GM04504 (cell line): Measurements from ENCODE around the gene ST6GALNAC6.
"Not testable (repeated sequence)": the region's sequence is repeated elsewhere in the genome, so short reads cannot be mapped to it uniquely, and the experiment has no call there.

ENCODE experiments used
- DNase-seq: peaks from one replicate; pipeline ENCODE4 v3.0.0-alpha.2; 2012; ENCODE audit warnings: low read depth

ST6GALNAC6 gene

GRCh38 chr9:127893392-127893791, 6.0 kb downstream of the ST6GALNAC6 start:
- DNase-seq, result no peak

- no peak for DNase-seq
Observed at GRCh38 chr9:127892831-127893230, 6.6 kb downstream of the ST6GALNAC6 start.

GRCh38 chr9:127890053-127890452, 9.3 kb downstream of the ST6GALNAC6 start:
- no peak for DNase-seq

DNA sequence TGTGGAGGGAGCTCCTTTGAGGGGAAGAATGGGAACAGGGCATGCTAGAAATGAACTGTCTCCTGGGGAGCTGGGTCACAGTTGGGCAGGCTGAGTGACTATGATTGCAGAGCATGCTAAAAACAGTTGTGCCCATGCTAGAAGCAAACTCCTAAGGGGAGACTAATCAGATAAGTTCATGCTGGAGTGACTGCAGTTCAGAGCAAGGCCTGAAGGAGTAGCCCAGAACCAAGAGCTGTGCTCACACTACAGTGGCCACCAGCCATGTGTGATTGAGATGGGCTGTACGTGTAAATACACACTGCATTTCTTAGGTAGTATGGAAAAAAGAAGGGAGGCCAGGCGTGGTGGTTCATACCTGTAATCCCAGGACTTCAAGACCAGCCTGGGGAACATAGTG, 11.6 kb downstream of the ST6GALNAC6 start:
- no peak for DNase-seq

GRCh38 chr9:127886401-127886972, 12.9 kb downstream of the ST6GALNAC6 start:
- DNase-seq, result no peak

- no peak for DNase-seq
Observed at GRCh38 chr9:127885508-127886281, 13.7 kb downstream of the ST6GALNAC6 start.

- no peak for DNase-seq
Observed at GRCh38 chr9:127884976-127885490, 14.4 kb downstream of the ST6GALNAC6 start.

- DNase-seq, result no peak
Observed at GRCh38 chr9:127884427-127884911, 14.9 kb downstream of the ST6GALNAC6 start.

DNA sequence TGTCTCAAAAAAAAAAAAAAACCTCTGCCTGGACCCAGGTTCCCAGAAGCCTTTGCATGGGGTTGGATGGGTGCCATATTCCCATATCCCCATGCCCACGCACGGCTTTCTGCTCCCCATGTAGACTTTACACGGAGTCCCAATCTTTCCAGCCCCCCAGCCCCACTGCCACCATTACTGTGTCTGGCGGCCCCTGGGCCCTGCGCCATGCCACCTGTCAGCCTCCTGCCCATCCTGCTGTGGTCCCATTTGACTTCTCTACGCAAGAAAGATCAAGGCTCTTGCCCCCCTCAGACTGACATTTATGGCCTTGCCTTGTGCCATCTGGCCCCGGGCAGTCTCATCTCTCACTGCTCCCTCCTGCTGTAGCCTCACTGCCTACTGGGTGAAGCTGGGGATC, 15.4 kb downstream of the ST6GALNAC6 start:
- DNase-seq, result no peak

DNA sequence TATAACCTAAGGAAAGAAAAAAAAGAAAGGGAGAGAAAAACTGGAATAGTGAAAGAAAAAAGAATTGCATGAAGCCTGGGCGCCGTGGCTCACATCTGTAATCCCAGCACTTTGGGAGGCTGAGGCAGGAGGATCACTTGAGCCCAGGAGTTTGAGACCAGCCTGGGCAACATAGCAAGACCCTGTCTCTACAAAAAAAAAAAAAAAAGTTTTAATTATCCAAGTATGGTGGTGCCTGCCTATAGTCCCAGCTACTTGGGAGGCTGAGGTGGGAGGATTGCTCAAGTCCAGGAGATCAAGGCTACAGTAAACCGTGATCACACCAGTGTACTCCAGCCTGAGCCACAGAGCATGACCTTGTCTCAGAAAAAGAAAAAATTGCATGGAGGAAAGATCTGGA, 17.7 kb downstream of the ST6GALNAC6 start:
- DNase-seq, result not testable (repeated sequence)

GRCh38 chr9:127880143-127880542, 19.3 kb downstream of the ST6GALNAC6 start:
- DNase-seq, result no peak

DNA sequence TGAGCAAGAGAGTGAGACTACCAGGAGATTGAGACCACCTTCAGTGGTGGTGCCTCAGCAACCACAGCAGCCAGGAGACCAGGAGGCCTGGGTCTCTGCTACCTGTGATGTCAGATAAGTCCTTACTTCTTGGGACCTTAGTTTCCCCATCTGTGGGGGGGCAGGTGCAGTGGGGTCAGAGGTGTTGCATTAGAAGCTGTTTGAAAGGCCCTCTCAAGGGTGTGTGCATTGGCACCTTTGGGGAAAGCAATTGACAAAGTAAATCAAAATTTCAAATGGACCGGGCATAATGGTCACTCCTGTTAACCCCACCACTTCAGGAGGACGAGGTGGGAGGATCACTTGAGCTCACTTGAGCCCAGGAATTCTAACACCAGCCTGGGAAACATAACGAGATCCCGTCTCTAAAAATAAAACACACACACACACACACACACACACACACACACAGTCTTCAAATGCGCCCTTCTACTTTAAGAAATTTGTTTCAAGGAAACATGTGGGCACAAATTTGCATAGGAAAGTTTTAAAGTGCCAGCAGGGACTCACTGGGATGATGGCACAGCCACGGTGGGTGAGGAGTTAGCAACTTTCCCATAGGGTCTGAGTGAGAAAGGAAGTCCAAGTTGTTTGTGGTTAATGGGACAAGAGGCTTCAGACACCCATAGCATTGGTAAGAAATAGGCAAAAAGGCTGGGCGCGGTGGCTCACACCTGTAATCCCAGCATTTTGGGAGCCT, 20.6 kb downstream of the ST6GALNAC6 start:
- no peak for DNase-seq

DNA sequence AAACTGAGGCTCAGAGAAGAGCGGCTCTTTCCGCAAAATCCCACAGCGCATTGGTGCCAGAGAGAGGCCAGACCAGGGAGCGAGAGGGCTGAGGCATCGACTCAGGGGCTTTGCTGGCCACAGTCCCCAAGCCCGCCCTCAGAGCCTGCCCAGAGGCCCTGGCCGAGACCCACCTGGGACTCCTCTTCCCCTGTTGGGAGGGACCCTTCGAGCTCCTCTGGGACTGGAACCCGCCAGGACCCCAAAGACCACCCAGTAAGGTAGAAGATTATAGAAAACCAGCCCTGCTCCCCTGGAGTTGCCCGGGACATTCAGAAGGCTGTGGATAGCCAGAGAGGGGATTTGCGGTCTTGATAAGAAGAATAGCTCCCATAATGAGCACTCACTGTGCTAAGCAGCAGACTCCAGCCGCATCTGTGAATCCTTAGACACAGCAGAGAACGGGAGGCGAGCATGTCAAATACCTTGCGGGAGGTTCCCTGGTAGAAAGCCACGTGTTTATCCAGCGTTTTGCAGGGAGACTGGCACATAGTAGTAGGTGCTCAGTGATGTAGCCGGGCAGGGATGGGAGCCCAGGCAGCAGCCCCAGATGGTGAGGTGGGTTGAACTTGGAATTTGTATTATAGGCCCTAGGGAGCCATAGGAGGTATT, 21.3 kb downstream of the ST6GALNAC6 start:
- DNase-seq, result no peak

DNA sequence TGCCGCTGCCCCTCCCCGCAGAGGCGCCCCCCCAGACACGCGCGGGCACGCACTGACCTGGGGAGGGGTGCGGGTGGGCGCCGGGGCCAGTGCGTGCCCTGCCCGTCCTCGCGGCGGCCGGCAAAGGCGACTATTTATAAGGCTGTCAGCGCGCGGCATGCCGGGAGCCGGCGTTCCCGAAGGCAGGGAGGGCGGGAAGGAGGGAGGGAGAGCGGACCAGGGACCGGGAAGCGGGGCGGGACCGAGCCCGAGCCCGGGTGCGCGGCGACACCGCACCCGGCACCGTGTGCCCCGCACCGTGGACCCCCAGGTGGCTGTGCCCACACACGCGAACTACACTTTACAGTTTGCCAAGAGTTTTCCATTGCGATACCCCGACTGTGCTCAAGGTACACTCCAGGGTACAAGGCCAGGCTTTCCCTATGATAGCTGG, 21.8 kb downstream of the ST6GALNAC6 start, which contains the start of gene AK1:
TSS of gene AK1 (minus strand) at position 110 of the 433 bp plus-strand sequence. CDS start 3,058 bp downstream, outside the sequence.
- no peak for DNase-seq

DNA sequence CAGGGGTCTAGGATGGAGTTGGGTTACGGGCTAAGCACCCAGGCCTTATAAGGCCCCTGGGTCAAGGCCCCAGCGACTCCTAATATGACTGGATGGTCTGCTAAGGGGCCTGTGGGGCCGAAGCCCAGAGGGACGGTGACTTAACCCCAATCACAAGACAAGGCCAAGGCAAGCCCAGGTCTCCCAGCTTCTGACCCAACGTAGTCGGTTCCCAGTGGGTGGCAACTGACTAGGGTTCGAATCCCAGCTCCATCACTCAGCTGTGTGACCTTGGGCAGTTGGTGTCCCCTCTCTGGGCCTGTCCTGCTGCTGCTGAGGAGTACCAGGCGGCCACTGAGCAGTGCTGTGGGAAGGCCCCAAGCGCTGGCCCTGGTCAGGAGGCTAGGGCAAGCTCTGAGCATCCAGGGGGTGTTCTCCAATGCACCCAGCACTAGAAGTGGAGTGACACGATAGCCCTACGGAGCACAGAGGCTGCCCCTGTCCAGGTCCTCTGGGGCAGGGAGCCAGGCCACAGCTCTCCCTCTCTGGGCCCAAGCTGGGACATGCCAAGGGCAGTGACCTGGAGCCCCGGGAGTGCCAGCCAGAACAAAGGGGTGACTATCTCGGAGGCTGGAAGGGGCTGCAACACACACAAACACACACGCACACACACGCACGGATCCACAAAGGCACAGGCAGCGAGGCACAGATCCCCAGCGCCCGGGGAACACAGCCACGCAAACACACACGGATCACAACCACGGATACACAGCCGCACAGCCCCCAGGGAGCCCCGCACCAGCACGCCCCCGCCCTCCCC, 22.4 kb downstream of the ST6GALNAC6 start:
- DNase-seq, result no peak

- no peak for DNase-seq
Observed at GRCh38 chr9:127876026-127876763, 23.2 kb downstream of the ST6GALNAC6 start.

DNA sequence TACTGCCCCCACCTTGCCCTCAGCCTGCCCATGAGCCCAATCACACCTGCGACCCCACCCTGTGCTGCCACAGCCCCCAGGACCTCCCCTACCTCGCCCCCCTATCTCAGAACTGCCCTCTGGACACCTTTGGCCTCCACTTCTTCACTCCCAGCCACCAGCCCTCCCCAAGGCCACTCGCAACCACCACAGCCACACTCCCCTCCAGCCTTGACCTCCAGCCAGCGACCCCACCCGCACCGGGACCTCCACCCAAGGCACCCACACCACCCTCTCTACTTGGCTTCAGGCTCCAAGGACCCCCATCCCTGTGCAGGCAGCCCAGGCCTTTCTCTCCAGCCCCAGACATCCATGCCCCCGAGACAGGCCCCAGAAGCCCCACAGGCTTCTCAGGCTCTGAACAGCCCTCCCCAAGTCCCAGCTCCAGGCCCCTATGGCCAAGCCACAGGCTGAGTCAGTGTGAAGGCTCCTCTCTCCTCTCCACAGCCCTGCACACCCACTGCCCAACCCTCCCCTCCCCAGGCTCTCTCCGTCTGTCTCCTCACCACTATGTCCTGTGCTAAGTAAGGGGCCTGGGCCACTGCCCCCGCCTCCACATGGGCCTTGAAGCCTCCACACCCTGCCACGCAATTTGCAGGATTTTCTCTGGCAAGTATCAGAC, 24.0 kb downstream of the ST6GALNAC6 start:
- no peak for DNase-seq

- DNase-seq, result no peak
Observed at GRCh38 chr9:127874301-127875221, 24.8 kb downstream of the ST6GALNAC6 start.

- no peak for DNase-seq
Observed at GRCh38 chr9:127873886-127874285, 25.5 kb downstream of the ST6GALNAC6 start.
